Activated CD4-positive, alpha-beta T cell treated with anti-CD3 and anti-CD28 coated beads, Interleukin-2, amount 50 U/mL, for 24 hours (primary cell): Measurements from ENCODE around the gene CNOT10.

Source experiments
- DNase-seq, 2 donors: peaks; one replicate each; pipeline ENCODE4 v3.0.0-alpha.2; 2020; ENCODE audit warnings: low read depth in 1 of 2, low spot score in 1 of 2

CNOT10 gene

GRCh38 chr3:32817558-32818228 lies 132.7 kb downstream of the CNOT10 start, which contains the start of gene TRIM71:
Gene TRIM71 (plus strand): TSS chr3:32817997. CDS start chr3:32818081, 84 bp downstream.
- DNase-seq = no peak

GRCh38 chr3:32818229-32818969 lies 133.4 kb downstream of the CNOT10 start:
- no peak for DNase-seq

- no peak for DNase-seq
Observed at GRCh38 chr3:32818970-32819511, 134.1 kb downstream of the CNOT10 start.

- DNase-seq = no peak
Observed at GRCh38 chr3:32819551-32820348, 134.8 kb downstream of the CNOT10 start.

GRCh38 chr3:32820430-32820829 lies 135.4 kb downstream of the CNOT10 start:
- no peak for DNase-seq

GRCh38 chr3:32820971-32821685 lies 136.1 kb downstream of the CNOT10 start:
- no peak for DNase-seq

GRCh38 chr3:32821686-32822296 lies 136.8 kb downstream of the CNOT10 start:
- no peak for DNase-seq

- no peak for DNase-seq
Observed at GRCh38 chr3:32822609-32823498, 137.9 kb downstream of the CNOT10 start.
